NCI-H748 (cell line): ENCODE data around the gene CHRDL2.

ENCODE experiments used
- DNase-seq: peaks from one replicate; lab custom pipeline; 2025; ENCODE audit not compliant: unreplicated experiment; lab: John Stamatoyannopoulos, UW

The CHRDL2 gene

GRCh38 chr11:74685905-74686304 is 45.3 kb downstream of the CHRDL2 start:
- no peak for DNase-seq

GRCh38 chr11:74685338-74685737 is 45.9 kb downstream of the CHRDL2 start:
- no peak for DNase-seq

GRCh38 chr11:74684661-74685060 is 46.6 kb downstream of the CHRDL2 start:
- no peak for DNase-seq

- no peak for DNase-seq
Measured at GRCh38 chr11:74683941-74684481, 47.2 kb downstream of the CHRDL2 start.

- no peak for DNase-seq
Measured at GRCh38 chr11:74683279-74683871, 47.9 kb downstream of the CHRDL2 start.

- no peak for DNase-seq
Measured at GRCh38 chr11:74682731-74683278, 48.4 kb downstream of the CHRDL2 start.

GRCh38 chr11:74681686-74682651 is 49.3 kb downstream of the CHRDL2 start:
- DNase-seq = no peak

- DNase-seq = no peak
Measured at GRCh38 chr11:74680703-74681531, 50.3 kb downstream of the CHRDL2 start.

GRCh38 chr11:74680035-74680671 is 51.1 kb downstream of the CHRDL2 start:
- no peak for DNase-seq

GRCh38 chr11:74679513-74679865 is 51.7 kb downstream of the CHRDL2 start:
- no peak for DNase-seq

- DNase-seq = no peak
Measured at GRCh38 chr11:74678591-74679512, 52.4 kb downstream of the CHRDL2 start.

- DNase-seq = no peak
Measured at GRCh38 chr11:74678041-74678440, 53.2 kb downstream of the CHRDL2 start.

GRCh38 chr11:74677131-74677530 is 54.1 kb downstream of the CHRDL2 start:
- no peak for DNase-seq

- DNase-seq = no peak
Measured at GRCh38 chr11:74676596-74676995, 54.6 kb downstream of the CHRDL2 start.

- no peak for DNase-seq
Measured at GRCh38 chr11:74675761-74676160, 55.5 kb downstream of the CHRDL2 start.

- DNase-seq = no peak
Measured at GRCh38 chr11:74673693-74674360, 57.4 kb downstream of the CHRDL2 start.

- no peak for DNase-seq
Measured at GRCh38 chr11:74672956-74673692, 58.1 kb downstream of the CHRDL2 start.

GRCh38 chr11:74672332-74672955 is 58.8 kb downstream of the CHRDL2 start:
- DNase-seq = no peak
